ENCODE data around the gene HOXB5.

DNA sequence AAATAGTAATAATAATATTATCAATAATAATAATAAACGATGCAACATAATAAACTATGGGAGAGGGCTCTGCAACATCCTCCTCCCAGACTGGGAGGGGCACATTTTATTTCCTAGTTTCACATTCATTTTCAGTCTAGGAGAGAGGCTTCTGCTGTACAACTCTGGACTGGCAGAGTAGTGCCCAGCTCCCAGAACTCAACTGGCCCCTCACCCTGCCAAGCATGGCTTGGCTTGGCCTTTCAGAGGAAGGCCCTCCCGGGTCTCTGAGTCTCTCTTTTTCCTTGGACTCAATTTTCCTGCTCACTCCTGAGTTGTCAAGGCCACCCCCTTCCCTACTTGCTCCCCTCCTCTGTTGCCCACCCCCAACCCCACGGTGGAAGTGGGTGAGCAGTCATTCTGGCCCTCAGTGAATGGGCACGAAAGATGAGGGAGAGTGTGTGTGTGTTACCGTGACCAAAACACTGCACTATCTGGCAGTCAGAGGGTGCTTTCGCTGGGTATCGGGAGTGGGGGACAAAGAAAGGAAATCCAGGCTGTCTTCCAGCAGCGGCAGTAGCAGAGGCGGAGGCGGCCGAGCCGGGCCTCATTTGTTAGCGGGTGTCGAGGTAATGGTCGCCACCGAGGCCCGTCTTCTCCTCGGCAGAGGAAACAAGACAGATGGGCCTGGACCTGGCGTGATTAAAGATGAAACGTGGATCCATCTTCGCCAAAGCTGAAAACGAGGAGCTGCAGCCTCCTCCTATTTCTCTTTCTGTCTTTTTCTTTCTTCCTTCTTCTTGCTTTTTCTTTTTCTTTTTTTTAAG, 17.7 kb downstream of the HOXB5 start:
- TF ChIP-seq POLR2A (IDR thresholded peaks at IDR 0.05) (no peak), CTCF (IDR thresholded peaks at IDR 0.05) (no peak)

Data from testis (tissue), 2 donors.